GM19351 (cell line): ENCODE measurements around the gene TMEM266.

Experiments
- ATAC-seq: cut with Tn5 transposase; IDR thresholded peaks from one replicate; pipeline ENCODE4 v1.9.1; 2021; ENCODE audit warnings: mild to moderate bottlenecking, moderate library complexity; ENCODE audit not compliant: unreplicated experiment

The TMEM266 gene

DNA sequence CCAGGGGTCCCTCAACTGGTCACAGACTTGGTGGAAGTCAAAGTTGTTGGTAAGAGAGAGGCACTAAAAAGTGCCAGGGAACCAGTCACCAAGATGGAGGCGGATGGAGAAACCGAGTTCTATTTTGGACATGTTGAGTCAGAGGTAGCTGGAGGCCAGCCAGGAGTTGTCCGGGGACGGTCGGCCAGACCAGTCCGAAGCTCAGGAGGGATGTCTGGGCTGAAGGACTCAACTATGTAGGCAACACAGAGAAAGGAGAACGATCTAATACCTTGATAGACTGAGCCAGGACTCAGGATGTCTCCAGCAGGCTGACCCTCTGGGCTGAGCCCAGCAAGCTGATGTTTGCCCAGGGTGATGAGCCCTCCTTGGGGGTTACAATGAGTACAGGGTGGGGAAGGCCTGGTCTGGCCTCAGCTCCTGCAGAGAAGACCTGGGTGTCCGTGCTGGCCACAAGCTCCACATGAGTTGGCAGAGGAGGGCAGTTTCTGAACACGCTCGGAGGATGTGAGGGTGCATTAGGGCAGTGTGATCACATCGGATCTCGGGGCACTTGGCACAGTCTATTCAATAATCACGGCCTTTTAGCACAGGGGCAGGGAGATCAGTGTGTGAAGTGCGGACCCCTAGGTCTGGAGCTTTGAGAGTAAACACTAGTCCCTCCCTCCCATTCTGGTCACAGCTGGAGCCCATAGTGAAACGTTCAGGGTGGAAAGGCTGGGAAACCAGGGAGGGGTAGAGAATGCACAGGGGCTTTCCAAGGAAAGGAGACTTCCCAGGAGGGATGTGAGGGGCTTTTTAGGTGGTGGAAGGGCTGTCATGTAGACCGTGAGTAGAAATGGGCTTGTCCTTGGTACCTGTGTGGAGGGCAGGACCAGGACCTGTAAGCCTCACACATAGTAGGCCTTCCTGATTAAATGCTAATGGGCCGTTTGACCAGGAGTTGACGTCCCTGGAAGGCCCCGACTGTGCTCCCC lies 139.6 kb downstream of the TMEM266 start:
- no peak for ATAC-seq

DNA sequence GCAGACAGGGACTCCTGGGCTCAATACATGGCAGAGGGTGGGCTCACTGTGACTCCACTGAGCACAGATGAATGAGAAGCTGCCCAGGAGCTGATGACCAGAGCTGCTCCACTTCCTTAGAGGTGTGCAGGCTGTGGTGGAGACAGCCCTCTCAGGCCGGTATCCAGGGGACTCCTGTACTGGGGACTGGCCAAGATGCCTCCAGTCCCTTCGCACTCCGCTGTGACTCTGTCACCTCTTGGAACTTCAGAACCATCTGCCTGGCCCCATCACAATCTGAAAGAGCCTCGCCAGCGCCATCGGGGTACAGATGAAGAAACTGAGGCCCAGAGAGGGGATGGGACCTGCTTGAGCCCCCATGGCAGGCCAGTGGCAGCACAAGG lies 140.3 kb downstream of the TMEM266 start:
- no peak for ATAC-seq

DNA sequence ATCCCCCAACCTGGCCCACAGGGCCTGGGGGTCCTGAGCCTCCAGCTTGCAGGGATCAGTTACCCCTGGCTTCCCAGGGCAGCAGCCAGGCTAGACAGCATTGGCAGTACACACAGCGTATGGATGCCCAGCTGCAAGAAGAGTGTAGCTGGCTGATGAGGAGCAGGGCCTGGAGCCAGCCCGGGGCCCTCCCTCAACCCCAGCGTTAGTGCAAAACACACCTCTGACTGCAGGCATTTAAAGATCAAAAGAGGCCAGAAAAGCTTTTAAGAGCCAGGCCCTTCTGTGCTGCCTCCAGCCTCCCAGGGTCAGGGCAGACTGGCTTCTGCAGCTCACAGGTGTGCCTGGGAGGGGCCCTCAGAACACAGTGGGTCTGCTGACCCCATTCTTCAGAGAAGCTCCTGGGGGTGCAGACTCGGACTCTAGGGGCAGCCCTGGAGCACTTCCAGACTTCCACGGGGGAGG lies 140.9 kb downstream of the TMEM266 start:
- ATAC-seq = no peak

DNA sequence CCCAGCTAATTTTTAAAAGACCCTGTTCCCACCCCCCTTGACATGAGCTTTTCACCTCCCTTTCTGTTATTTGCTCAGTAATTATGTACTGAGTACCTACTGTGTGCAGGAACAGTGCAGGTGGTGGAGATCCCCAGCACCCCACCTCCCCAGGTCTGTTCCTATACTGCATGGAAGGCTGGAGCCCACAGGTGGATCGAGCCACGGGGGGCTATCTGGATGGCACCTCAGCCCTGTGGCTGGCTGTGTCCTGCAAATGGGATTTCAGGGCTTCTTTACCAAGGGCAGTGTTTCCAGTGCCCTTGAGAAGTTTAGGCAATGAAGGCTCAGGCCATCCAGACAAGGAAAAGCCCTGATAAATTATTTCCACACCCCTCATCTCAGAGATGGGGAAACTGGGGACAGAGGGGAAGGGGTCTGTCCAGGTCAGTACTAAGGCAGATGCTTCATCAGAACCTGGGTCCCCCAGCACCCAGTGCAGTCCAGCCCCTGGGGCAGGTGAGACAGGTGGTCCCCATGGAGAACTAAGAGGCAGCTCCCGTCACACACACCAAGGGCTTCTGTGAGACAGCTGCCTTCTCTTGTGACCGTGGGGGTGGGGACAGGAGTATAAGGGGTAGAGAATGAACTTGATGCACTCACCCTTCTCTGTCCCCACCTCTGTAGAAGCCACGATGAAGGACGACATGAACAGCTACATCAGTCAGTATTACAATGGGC lies 141.9 kb downstream of the TMEM266 start:
- no peak for ATAC-seq

DNA sequence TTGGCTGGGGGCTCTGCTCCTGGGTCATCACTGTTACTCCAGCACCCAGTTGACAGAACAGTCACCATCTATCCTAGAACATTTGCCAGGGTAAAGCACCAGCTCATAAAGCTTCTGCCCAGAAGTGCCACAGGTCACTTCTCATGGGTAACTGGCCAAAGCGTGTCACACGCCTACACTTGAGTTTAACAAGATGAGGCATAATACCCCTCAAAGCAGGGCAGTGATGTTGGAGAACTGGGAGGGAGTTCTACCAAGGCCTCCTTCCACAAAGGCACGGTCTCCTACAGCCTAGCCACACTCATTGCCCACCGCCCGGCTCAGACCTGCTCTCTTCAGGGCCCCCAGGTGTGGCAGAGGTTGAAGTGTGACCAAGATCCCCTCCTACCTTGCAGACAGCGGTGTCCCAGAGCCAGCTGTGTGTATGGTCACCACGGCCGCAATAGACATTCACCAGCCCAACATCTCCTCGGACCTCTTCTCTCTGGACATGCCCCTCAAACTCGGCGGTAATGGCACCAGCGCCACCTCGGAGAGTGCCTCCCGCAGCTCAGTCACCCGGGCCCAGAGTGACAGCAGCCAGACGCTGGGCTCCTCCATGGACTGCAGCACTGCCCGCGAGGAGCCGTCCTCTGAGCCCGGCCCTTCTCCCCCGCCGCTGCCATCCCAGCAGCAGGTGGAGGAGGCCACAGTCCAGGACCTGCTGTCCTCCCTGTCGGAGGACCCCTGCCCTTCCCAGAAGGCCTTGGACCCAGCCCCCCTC lies 143.7 kb downstream of the TMEM266 start:
- no peak for ATAC-seq

DNA sequence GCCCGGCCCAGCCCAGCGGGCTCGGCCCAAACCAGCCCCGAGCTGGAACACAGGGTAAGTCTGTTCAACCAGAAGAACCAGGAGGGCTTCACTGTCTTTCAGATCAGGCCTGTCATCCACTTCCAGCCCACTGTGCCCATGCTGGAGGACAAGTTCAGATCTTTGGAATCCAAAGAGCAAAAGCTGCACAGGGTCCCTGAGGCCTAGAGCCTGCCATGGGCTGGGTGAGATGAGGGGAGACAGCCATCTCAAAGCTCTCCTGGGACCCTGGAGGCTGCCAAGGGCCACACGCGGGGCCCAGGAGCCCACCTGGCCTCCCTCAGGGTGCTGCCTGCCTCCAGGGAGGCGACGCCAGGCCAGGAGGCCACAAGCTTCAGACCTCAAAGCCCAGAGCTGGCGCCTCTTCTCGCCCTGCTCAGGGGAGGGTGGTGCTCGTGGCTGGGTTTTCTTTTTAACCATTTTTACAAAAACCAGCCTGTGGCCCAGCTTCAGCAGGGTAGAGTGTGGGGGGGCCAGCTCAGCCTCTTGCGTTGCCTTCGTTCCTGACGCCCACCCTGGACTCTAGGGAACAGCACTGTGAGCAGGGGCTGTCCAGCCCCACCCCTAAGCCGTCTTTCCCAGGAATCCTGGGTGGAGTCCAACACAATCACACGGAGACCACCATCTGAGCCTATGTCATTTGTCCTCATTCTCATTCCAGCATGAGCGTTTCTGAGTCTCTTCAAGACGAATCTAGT lies 144.5 kb downstream of the TMEM266 start:
- ATAC-seq = no peak

DNA sequence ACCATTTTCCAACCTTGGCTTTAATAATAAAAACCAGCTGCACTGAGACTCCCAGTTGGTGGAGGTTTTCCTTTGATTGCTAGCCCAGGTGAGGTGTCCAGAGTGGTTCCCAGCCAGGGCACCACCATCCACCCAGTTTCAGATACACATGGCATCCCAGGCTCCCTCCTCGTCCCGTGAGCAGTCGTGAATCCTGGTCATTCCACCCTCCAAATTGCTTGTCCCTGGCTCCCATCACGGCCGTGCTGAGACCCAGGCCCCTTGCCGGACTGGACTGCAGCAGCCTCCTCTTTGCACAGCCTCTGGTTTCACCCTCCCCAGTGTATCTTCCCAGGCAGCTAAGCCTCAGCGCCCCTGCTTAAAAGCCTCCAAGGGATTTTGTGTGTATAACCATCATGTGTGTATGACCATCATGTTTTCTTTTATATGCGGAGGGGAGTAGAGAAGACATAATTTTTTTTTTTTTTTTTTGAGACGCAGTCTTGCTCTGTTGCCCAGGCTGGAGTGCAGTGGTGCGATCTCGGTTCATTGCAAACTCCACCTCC lies 145.2 kb downstream of the TMEM266 start:
- no peak for ATAC-seq

DNA sequence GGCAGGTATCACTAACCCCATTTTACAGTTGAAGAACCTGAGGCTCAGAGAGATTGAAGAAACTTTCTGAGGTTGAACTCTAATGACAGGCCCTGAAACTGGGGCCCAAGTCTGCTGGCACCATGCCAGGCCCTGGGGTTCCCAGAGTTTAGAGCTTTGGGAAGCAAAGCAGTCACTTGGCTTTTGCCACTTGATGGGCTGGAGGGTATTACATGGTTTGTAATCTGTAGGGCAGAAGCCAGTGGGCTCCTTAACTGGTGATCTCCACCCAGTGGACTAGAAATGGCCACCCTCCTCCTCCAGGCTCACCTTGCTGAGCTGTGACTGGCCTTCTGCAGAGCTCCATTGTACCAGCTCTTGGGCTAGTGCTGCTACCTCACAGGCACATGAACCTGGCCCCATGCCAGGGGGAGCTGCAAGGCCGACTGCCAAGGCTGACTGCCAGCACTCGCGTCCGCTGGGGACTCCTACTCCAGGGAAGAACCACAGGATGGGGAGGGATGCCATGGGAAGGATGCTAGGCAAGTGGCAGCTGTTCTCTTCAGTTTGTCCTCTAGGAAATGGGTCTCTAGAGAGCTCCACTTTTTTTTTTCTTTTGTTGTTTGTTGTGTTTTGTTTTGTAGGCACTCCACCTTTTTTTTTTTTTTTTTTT lies 146.7 kb downstream of the TMEM266 start:
- no peak for ATAC-seq

DNA sequence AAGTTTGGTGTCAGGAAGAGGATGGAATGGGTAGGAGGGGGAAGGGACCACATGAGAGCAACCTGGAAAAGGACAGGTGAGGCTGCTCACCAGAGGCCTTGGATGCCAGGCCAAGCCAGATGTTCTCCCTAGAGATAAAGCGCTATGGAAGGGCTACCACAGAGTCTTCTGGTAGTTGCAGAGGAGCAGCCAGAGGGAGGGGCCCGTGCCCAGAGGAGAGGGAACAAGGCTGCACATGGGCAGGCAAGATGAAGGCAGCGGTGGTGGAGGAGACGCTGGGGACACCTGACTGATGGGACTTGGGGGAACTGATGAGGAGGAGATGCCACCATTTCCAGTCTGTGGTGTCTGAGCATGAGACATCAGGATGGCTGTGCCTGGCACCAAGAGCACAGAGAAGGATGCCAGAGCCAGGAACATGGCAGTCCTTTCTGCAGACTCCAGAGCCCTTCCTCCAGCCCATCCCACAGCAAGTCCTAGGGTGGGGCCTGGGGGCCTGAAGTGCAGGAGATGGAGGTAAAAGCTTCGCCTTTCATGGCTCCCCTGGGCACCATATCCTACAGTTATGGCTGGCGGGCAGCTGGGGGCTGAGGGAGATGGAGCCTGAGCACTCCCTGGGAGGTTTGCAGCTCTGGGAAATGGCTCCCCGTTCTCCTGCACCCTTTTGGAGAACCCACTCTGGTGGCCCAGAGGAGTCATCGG lies 148.4 kb downstream of the TMEM266 start:
- ATAC-seq = no peak

DNA sequence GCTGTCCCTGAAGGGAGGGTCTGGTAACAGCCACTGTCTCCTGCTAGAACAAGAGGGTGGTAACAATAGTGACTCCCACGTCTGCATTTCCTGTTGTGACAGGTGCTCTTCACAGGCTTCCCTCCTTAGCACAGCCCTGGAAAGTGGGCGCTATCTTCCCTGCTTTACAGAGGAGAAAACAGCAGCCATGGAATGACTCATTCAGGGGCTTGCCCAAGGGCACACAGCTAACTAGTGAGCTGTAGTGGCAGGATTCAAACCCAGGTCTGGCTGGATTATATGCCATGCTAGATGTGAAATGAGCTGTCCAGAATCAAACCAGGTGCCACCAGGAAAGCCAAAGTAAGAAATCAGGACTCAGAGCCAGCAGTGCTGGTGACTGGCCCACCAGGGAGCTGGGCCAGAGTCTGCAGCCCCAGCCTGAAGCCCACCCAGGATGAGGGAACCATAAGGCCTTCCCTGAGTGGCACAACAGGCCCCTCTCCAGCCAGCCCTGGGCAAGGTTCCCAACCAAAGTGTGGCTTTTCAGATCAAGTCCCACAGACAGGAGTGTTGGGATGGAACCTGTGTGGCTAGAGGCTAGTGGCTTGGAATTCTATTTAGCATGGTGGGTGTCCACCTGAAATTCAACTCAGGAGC lies 149.1 kb downstream of the TMEM266 start:
- no peak for ATAC-seq

DNA sequence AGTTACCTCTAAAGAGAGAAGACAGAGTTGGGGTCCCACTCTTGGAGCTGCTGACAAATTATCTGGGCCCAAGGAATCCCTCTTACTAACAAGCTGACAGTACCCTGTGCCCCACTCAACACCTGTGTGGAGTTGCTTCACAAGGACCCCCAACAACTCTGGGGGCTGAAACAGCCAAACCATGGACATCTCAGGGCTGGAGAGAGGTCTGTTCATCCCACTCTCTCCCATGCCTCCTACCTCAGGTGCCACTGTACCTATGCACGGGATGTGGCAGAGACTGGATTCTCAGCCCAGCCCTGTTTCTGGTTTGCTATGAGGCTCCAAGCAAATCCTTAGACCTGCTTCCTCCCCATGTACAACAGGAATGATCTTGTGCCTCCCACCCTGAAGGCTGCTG lies 149.7 kb downstream of the TMEM266 start:
- ATAC-seq = no peak

DNA sequence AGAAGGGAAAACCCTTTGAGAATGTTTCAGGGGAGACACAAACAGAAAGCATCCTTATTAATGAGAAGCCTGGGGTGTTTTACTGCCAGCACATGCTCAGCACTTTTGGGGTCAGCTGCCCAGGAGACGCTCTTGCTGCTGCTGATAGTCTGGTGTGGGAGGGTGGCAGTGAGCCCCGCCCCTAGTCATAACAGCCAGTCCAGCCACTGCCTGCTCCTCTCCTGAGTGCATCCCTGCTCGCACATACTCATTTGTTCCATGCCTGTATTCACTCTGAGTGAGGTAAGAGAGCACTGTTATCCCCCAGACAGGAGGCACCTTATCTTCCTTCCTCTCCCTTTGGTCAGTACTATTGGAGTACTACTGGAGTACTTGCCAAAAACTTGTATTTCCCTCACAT lies 150.2 kb downstream of the TMEM266 start:
- ATAC-seq = no peak

DNA sequence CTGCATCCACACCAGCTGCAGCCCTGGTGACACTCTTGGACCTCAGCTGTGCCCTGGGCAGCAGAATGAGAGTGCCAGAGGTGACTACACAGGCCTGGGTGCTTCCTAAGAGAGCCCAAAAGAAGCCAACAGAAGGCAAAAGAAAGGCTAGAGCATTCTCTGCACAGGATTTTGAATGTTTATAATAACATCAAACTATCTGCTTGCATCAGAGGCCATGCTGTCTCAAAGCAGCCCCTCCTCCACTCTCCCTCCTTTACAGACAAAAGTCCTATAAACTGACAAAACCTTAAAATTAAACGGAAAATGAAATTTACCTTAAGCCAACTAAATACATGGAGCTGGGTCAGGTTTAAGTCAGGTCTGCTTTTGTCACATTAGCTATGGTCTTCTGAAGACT lies 155.8 kb downstream of the TMEM266 start:
- no peak for ATAC-seq

DNA sequence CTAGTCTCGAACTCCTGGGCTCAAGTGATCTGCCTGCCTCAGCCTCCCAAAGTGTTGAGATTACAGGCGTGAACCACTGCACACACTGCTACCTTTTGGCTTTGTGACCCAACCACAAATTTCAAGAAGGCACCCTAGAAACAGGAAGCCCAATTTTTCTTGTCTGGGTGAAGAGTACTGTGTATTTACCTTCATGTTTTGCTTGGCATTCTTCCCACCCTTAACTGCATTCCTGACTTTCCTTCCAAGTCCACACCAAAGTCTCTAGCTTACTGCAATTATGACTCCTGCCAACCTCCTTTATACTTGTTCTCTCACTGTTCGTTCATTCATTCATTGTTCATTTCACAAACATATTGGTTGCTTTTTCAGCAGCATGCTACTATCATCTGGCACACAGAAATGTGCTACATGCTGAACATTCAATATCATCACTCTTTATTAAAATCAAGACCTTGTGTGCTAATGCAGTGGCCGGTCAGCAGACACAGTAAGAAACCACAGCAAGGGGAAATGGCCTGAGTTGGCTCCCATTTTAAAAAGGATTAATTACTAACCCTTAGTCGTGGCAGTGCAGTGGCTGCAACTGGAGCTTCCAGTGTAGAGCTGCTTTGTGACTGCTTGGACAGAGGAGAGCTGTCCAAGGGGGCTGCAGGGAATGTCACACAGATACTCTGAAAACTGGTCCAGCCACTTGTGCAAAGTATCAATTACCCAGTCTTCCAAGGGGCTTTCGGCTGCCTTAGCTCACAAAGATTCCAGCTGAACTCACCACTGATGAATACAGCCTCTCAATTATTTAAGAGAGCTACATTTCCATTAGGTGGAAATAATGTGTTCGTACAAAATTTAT lies 157.5 kb downstream of the TMEM266 start:
- no peak for ATAC-seq

DNA sequence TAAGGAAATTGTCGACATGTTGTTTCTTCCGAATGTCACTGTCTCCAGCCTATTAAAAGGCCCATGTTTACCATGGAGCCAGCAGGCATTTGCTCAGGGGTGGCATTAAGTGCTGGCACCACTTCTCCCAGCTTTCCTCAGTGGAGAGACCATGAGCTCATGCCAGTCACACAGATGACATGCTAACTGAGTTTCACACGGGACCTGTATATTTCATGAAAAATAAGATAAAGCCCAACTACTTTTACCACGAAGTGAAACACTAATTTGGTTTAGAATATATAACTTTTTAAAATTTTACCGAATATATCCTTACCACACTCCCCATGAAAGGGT lies 158.1 kb downstream of the TMEM266 start:
- no peak for ATAC-seq

DNA sequence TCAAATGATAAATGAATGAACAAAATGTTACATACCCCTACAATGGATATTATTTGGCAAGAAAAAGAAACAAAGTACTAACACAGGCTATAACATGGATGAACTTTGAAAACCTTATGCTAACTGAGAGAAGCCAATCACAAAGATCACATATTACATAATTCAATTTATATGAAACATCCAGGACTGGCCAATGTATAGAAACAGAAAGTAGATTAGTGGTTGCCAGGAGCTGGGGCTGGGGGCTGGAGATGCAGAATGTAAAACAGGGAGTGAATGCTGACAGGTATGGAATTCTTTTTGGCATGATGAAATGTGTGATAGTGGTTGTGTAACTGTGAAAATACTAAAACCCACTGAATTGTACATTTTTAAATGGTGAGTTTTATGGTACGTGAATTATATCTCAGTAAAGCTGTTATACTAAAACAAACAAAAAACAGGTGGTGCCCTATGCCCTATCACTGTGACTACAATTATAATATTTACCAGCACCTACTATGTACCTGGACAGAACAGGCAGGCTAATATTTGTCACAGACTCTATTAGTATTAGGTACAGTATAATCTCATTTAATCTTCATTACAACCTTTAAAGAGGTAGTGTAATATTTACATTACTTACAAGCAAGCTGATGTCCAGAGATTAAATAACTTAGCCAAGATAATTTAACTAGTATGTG lies 161.4 kb downstream of the TMEM266 start:
- ATAC-seq = no peak

DNA sequence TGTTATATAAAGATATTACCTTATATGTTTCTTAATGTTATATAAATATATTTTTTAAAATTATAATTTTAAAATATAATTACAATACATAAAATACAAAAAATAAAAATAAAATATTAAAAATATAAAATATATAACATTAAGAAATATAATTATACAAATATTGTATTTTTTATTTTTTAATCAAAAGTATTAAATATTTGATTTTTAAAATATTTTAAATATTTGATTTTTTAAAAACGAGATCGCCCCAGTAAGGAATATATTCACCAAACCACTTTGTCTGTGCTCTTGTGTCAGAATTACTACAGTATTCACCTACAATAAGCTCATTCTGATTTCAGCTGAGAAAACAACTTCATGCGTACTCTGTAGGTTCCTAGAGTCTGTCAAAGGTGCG lies 162.4 kb downstream of the TMEM266 start:
- no peak for ATAC-seq
